ENCODE measurements around the gene TMEM33. TPM values are rescaled to one million over a fixed set of nuclear protein-coding genes. Genes with fewer than 3 reads are reported as not detected.

The TMEM33 gene, protein sequence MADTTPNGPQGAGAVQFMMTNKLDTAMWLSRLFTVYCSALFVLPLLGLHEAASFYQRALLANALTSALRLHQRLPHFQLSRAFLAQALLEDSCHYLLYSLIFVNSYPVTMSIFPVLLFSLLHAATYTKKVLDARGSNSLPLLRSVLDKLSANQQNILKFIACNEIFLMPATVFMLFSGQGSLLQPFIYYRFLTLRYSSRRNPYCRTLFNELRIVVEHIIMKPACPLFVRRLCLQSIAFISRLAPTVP
- total RNA-seq: 65.1 TPM

GRCh38 chr4:41934901-41935651 lies at the start of gene TMEM33:
TSS of gene TMEM33 (plus strand) at chr4:41935429. CDS start at chr4:41935485, 56 bp downstream.
- no peak for TF ChIP-seq CTCF (IDR thresholded peaks at IDR 0.05)
- peak; percentile 57 to 91 for DNase-seq (ENCODE audit: low spot score in 2 of 2)
- H3K27me3 ChIP-seq: no peaks in the 10 kb centered on the region
- peak within 1 kb of the TSS; percentile 82 to 88 for H3K4me3 ChIP-seq
- peaks cover 4 to 6% of the 10 kb centered on the region in 2 donors for H3K4me1 ChIP-seq
- H3K9me3 ChIP-seq: no peaks in the 10 kb centered on the region
- H3K27ac ChIP-seq: peak within 1 kb of the TSS; percentile 62 to 72
- intact Hi-C loops (cut with DNase I): loop anchor here (1.0 kb wide), 1 partner anchor 55 kb away; the partner anchor contains the start of gene SLC30A9
- H3K36me3 ChIP-seq: peaks cover 4 to 12% of the 10 kb centered on the region in 2 donors

DNA sequence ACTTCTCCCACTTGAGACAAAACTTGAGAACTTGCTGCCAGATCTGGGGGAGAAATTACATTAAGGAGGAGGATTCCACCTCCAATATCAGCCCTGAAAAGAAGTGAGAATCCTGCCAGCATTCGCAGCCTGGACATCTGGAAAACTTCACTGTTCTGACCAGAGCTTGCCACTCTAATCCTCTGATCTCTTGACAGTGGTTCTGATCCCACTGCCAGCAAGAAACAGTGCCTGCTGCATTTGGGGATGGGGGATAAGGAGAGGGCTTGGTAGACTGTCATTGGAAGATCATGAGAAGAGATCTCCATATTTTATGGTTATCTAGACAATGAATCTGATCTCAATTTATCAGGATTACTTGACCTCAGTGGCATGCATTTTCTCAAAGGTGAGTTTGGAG lies 49.8 kb upstream of the TMEM33 start:
- no peak for TF ChIP-seq CTCF (IDR thresholded peaks at IDR 0.05)
- H3K36me3 ChIP-seq: no peaks in the 10 kb centered on the region
- H3K27ac ChIP-seq: no peak overlapping the region
- H3K4me1 ChIP-seq: peaks cover 11 to 14% of the 10 kb centered on the region in 2 donors
- DNase-seq (ENCODE audit: low spot score in 2 of 2): no peak
- peaks cover 9% of the 10 kb centered on the region for H3K27me3 ChIP-seq
- no peak overlapping the region for H3K4me3 ChIP-seq
- H3K9me3 ChIP-seq: no peaks in the 10 kb centered on the region
- intact Hi-C loops (cut with DNase I): loop anchor here (5.0 kb wide), 1 partner anchor 193 kb away; no protein-coding TSS in a partner anchor

- intact Hi-C loops (cut with DNase I): loop anchor here (2.0 to 5.0 kb wide), 2 partner anchors 195 to 606 kb away; no protein-coding TSS in a partner anchor
- Histone ChIP-seq H3K4me1 (peaks cover under 1 to 2% of the 10 kb centered on the region in 2 donors), H3K27ac (no peak overlapping the region), H3K36me3 (no peaks in the 10 kb centered on the region), H3K27me3 (peaks cover under 1% of the 10 kb centered on the region), H3K9me3 (no peaks in the 10 kb centered on the region), H3K4me3 (no peak overlapping the region)
- TF ChIP-seq CTCF (IDR thresholded peaks at IDR 0.05): no peak
- DNase-seq (ENCODE audit: low spot score in 2 of 2): no peak
These were observed 48.0 kb upstream of the TMEM33 start for GRCh38 chr4:41887277-41887676.

- H3K4me1 ChIP-seq: no peaks in the 10 kb centered on the region
- intact Hi-C loops (cut with DNase I): loop anchor here (2.0 to 5.0 kb wide), 2 partner anchors 196 to 607 kb away; no protein-coding TSS in a partner anchor
- no peak for DNase-seq (ENCODE audit: low spot score in 2 of 2)
These were observed 47.2 kb upstream of the TMEM33 start for GRCh38 chr4:41887821-41888686.

More at GRCh38 chr4:41887821-41888686, 47.2 kb upstream of the TMEM33 start:
- peak; percentile 44 to 86 (median 76) for TF ChIP-seq CTCF (IDR thresholded peaks at IDR 0.05)
- no peak overlapping the region for H3K4me3 ChIP-seq
- H3K27ac ChIP-seq: no peak overlapping the region
- no peaks in the 10 kb centered on the region for H3K27me3 ChIP-seq
- no peaks in the 10 kb centered on the region for H3K9me3 ChIP-seq
- no peaks in the 10 kb centered on the region for H3K36me3 ChIP-seq

Measured in ascending aorta (tissue), 2 donors.